DOHH2 (cell line): ENCODE measurements around the gene ACTRT2.

Experiments
- H3F3A ChIP-seq: fragments of 200-600 bp; sonication (generic), shearing (Covaris generic); 2 replicates; pipeline ENCODE4 v1.6.0; 2016; ENCODE audit warnings: antibody characterized with exemption, mild to moderate bottlenecking; ENCODE audit not compliant: control insufficient read depth, insufficient read depth
- H3K27ac ChIP-seq: fragments of 200-600 bp; sonication (generic); 2 replicates; pipeline ENCODE4 v1.5.1; 2014; ENCODE audit warnings: low read depth, mild to moderate bottlenecking, low read length, moderate library complexity
- H3K27me3 ChIP-seq: fragments of 200-600 bp; sonication (generic); 2 replicates; pipeline ENCODE4 v1.6.1; 2014; ENCODE audit warnings: mild to moderate bottlenecking, low read length, mixed read lengths; ENCODE audit not compliant: control insufficient read depth
- H3K36me3 ChIP-seq: fragments of 200-600 bp; sonication (generic); 2 replicates; pipeline ENCODE4 v1.6.1; 2014; ENCODE audit warnings: mild to moderate bottlenecking, low read length, moderate library complexity, mixed read lengths; ENCODE audit not compliant: control insufficient read depth
- H3K4me1 ChIP-seq: fragments of 200-600 bp; sonication (generic); 2 replicates; pipeline ENCODE4 v1.6.1; 2014; ENCODE audit warnings: mild to moderate bottlenecking, low read length, mixed read lengths; ENCODE audit not compliant: control insufficient read depth
- H3K4me2 ChIP-seq: fragments of 200-600 bp; sonication (generic); 2 replicates; pipeline ENCODE4 v1.6.0; 2014; ENCODE audit warnings: mild to moderate bottlenecking, low read length, moderate library complexity
- H3K4me3 ChIP-seq: fragments of 200-600 bp; sonication (generic); 2 replicates; pipeline ENCODE4 v1.5.1; 2014; ENCODE audit warnings: mild to moderate bottlenecking, low read length, mixed read lengths
- H3K79me2 ChIP-seq: fragments of 200-600 bp; sonication (generic); 2 replicates; pipeline ENCODE4 v1.6.1; 2014; ENCODE audit warnings: mild to moderate bottlenecking, low read length, mixed read lengths; ENCODE audit not compliant: control insufficient read depth
- H3K9me2 ChIP-seq: fragments of 200-600 bp; sonication (generic); replicated peaks from 2 replicates; pipeline ENCODE4 v1.6.1; 2014; ENCODE audit warnings: mild to moderate bottlenecking, low read length, mixed read lengths; ENCODE audit not compliant: control insufficient read depth
- H3K9me3 ChIP-seq: fragments of 200-600 bp; sonication (generic); 2 replicates; pipeline ENCODE4 v1.6.1; 2014; ENCODE audit warnings: antibody characterized with exemption, low read length, mixed read lengths; ENCODE audit not compliant: control insufficient read depth, insufficient read depth
- H4K20me1 ChIP-seq: fragments of 200-600 bp; sonication (generic); 2 replicates; pipeline ENCODE4 v1.6.0; 2014; ENCODE audit warnings: low read depth, mild to moderate bottlenecking, antibody characterized with exemption, low read length, moderate library complexity; ENCODE audit not compliant: control insufficient read depth, insufficient read depth
- EZH2phosphoT487 ChIP-seq: fragments of 200-600 bp; sonication (generic); IDR thresholded peaks from 2 replicates; pipeline ENCODE4 v1.6.1; 2017; ENCODE audit warnings: borderline replicate concordance, mild to moderate bottlenecking, antibody characterized with exemption, low read length, moderate library complexity, mixed read lengths
- TF ChIP-seq, protein P1 (sequence below): fragments of 200-600 bp; sonication (generic); IDR thresholded peaks from one replicate; pipeline ENCODE4 v1.5.1; 2014; ENCODE audit warnings: antibody characterized with exemption, mild to moderate bottlenecking, low read depth, low read length; ENCODE audit not compliant: poor library complexity, severe bottlenecking

The ACTRT2 gene

DNA sequence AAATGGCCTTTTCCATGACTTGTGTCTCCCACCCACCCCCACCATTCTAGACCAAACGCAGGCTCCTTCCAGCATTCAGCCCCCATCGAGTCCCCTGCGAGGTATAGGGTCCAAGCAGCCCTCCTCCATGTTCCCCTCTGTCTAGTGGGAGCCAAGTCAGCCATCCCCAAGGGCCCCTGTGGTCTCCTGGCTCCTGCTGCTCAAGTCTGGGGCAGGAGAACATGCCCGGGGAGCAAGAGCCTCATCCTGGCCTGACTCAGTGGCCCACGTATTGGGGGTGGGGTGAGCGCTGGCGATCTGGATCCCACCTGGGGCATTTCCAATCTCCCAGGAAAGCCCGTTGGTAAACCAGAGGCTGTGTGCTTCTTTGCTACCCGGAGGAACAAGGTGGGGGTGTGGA lies 43.6 kb downstream of the ACTRT2 start:
- Histone ChIP-seq H3K27ac (no peak overlapping the region), H4K20me1 (no peaks in the 10 kb centered on the region), H3K9me3 (peaks cover 8% of the 10 kb centered on the region; the same call in 1 of the 2 replicates), H3F3A (no peaks in the 10 kb centered on the region), H3K9me2 (no peaks in the 10 kb centered on the region), H3K27me3 (no peaks in the 10 kb centered on the region), H3K4me3 (no peak overlapping the region), H3K4me1 (no peaks in the 10 kb centered on the region), H3K4me2 (no peak overlapping the region), H3K36me3 (no peaks in the 10 kb centered on the region), H3K79me2 (no peaks in the 10 kb centered on the region)
- no peak for TF ChIP-seq EZH2phosphoT487
- TF ChIP-seq, protein P1, sequence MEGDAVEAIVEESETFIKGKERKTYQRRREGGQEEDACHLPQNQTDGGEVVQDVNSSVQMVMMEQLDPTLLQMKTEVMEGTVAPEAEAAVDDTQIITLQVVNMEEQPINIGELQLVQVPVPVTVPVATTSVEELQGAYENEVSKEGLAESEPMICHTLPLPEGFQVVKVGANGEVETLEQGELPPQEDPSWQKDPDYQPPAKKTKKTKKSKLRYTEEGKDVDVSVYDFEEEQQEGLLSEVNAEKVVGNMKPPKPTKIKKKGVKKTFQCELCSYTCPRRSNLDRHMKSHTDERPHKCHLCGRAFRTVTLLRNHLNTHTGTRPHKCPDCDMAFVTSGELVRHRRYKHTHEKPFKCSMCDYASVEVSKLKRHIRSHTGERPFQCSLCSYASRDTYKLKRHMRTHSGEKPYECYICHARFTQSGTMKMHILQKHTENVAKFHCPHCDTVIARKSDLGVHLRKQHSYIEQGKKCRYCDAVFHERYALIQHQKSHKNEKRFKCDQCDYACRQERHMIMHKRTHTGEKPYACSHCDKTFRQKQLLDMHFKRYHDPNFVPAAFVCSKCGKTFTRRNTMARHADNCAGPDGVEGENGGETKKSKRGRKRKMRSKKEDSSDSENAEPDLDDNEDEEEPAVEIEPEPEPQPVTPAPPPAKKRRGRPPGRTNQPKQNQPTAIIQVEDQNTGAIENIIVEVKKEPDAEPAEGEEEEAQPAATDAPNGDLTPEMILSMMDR = no peak

DNA sequence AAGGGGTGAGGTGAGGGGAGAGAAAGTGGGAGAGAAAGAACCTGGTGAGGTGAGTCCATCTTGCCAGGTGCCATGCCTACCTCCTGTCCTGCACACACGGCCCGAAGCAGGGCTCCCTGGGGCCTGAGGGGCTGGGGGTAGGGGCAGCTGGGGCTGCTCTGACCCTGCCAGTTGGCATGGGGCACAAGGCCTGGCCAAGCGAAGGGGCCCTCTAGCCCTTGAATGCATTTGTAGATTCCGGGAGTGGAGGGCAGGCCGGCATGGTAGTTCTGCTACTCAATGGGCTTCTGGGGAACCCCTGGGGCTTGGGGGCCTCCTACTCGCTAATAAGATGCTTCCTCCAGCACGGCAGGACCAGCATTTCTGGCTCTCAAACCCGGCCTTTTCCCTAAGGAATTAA lies 44.1 kb downstream of the ACTRT2 start:
- no peak overlapping the region for H3K4me3 ChIP-seq
- no peak for TF ChIP-seq EZH2phosphoT487
- H4K20me1 ChIP-seq = no peaks in the 10 kb centered on the region
- no peaks in the 10 kb centered on the region for H3K27me3 ChIP-seq
- no peaks in the 10 kb centered on the region for H3K9me2 ChIP-seq
- H3K4me1 ChIP-seq = no peaks in the 10 kb centered on the region
- peaks cover 8% of the 10 kb centered on the region; the same call in 1 of the 2 replicates for H3K9me3 ChIP-seq
- no peaks in the 10 kb centered on the region for H3K36me3 ChIP-seq
- H3K27ac ChIP-seq = no peak overlapping the region
- H3K79me2 ChIP-seq = no peaks in the 10 kb centered on the region
- H3F3A ChIP-seq = no peaks in the 10 kb centered on the region
- H3K4me2 ChIP-seq = no peak overlapping the region

DNA sequence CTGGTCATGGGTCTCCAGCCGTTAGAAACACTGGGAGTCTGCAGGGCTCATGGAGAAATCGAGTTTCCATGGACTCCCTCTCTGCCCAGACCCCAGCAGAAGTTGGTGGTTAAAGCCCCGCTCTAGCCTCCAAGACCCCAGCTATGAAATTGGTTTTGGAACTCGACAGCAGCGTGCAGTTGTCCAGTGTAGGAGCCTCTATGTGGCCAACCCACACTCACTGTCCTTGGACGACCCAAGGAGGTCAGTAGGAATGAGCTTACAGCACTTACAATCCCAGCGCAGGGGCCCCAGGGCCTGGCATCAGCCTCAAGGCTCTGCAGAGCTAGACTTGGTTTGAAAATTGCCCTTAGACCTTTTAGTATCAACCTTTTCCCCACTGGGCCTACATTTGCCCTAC lies 44.5 kb downstream of the ACTRT2 start:
- no peak overlapping the region for H3K4me2 ChIP-seq
- no peaks in the 10 kb centered on the region for H4K20me1 ChIP-seq
- H3K79me2 ChIP-seq = no peaks in the 10 kb centered on the region
- no peaks in the 10 kb centered on the region for H3K36me3 ChIP-seq
- H3K9me3 ChIP-seq = peaks cover 8% of the 10 kb centered on the region; the same call in 1 of the 2 replicates
- no peak overlapping the region for H3K4me3 ChIP-seq
- no peak overlapping the region for H3K27ac ChIP-seq
- no peaks in the 10 kb centered on the region for H3F3A ChIP-seq
- H3K4me1 ChIP-seq = no peaks in the 10 kb centered on the region
- no peaks in the 10 kb centered on the region for H3K27me3 ChIP-seq
- TF ChIP-seq, protein P1 = no peak
- TF ChIP-seq EZH2phosphoT487 = no peak
- H3K9me2 ChIP-seq = no peaks in the 10 kb centered on the region

DNA sequence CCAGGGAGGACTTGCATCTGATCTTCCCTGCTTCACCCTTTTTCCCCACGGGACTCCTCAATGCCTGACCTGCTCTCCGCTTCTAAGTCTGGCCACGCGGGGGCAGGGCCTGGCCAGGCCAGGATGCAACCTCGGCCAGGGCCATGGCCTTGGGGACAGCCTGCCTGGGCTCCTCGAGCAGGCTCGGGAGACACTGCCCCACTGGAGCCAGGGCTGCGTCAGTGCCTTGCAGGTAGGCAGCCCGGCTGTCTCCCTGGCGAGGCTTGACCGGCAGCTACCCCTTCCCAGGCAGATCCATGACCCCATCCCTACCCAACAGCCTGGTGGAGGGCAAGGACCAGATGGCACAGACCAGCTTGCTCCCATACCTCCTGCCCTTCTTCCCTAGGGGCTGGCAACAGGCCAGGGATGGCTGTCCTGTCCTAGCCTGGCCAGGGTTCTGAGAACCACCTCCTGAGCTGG lies 45.0 kb downstream of the ACTRT2 start:
- TF ChIP-seq, protein P1 = no peak
- no peak for TF ChIP-seq EZH2phosphoT487
- Histone ChIP-seq H3K27ac (no peak overlapping the region), H3K9me2 (no peaks in the 10 kb centered on the region), H3F3A (no peaks in the 10 kb centered on the region), H3K4me1 (no peaks in the 10 kb centered on the region), H3K79me2 (no peaks in the 10 kb centered on the region), H3K4me3 (no peak overlapping the region), H3K36me3 (no peaks in the 10 kb centered on the region), H3K27me3 (no peaks in the 10 kb centered on the region), H3K9me3 (peaks cover 9% of the 10 kb centered on the region; the same call in 1 of the 2 replicates), H3K4me2 (no peak overlapping the region), H4K20me1 (no peaks in the 10 kb centered on the region)
